ENCODE data around the gene LPP. TPM values are rescaled to one million over a fixed set of nuclear protein-coding genes. Genes with fewer than 3 reads are reported as not detected.

Gene LPP
- total RNA-seq, 1 donor, result 196 TPM

DNA sequence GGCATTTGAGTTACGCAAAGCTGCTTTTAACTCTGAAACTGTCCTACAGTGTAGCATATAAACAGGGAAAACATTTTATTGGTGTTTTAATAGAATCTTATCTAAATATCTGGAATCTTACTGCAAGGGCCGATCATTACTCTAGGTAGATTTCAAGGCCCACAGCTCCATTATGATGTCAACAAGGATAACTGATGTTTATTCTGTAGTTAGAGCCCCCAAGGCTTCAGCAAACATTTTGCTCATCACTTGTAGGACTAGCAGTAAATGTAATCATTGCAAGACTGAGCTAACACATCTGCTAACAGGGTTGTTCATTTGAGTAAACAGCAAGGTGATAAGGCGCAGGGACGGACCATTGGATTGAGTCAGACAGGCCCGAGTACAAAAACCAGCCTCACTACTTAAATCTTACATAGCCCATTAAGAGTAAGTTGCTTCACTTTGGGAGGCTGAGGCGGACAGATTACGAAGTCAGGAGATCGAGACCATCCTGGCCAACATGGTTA, 685.3 kb downstream of the LPP start:
- DNase-seq (ENCODE audit: low read depth), result peak; percentile 97
- no peak for TF ChIP-seq CTCF (IDR thresholded peaks at IDR 0.05; ENCODE audit: insufficient read depth, low read depth, low read length)
- no peak overlapping the region for H3K4me3 ChIP-seq (ENCODE audit: low read depth, low read length)

GRCh38 chr3:188840290-188840689, 686.3 kb downstream of the LPP start:
- no peak for DNase-seq (ENCODE audit: low read depth)
- TF ChIP-seq CTCF (IDR thresholded peaks at IDR 0.05; ENCODE audit: insufficient read depth, low read depth, low read length), result no peak
- H3K4me3 ChIP-seq (ENCODE audit: low read depth, low read length), result no peak overlapping the region

GRCh38 chr3:188841906-188842305, 687.9 kb downstream of the LPP start:
- no peak overlapping the region for H3K4me3 ChIP-seq (ENCODE audit: low read depth, low read length)
- TF ChIP-seq CTCF (IDR thresholded peaks at IDR 0.05; ENCODE audit: insufficient read depth, low read depth, low read length), result no peak
- no peak for DNase-seq (ENCODE audit: low read depth)

GRCh38 chr3:188842639-188843038, 688.7 kb downstream of the LPP start:
- DNase-seq (ENCODE audit: low read depth), result peak; percentile 57
- no peak overlapping the region for H3K4me3 ChIP-seq (ENCODE audit: low read depth, low read length)
- TF ChIP-seq CTCF (IDR thresholded peaks at IDR 0.05; ENCODE audit: insufficient read depth, low read depth, low read length), result no peak

GRCh38 chr3:188844096-188844495, 690.1 kb downstream of the LPP start:
- no peak for TF ChIP-seq CTCF (IDR thresholded peaks at IDR 0.05; ENCODE audit: insufficient read depth, low read depth, low read length)
- no peak overlapping the region for H3K4me3 ChIP-seq (ENCODE audit: low read depth, low read length)
- DNase-seq (ENCODE audit: low read depth), result no peak

DNA sequence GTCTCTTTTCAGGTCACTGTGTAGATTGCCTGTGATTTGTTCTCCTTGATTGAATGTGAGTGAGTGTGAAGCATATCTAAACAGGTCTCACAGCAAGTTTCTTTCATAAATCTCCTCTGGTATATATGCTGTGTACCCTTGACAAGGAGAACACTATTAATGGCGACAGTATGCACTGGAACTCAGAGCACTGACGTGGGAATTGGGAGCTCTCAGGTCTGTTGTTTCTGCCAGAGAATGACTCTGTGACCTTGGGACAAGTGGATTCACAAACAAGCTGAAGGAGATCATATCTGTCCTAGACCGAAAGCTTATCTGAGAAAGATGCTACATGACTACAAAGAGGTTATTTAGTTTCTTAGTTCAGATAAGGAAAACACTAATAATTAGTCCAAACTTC, 691.6 kb downstream of the LPP start:
- DNase-seq (ENCODE audit: low read depth), result no peak
- no peak for TF ChIP-seq CTCF (IDR thresholded peaks at IDR 0.05; ENCODE audit: insufficient read depth, low read depth, low read length)
- no peak overlapping the region for H3K4me3 ChIP-seq (ENCODE audit: low read depth, low read length)

- no peak for DNase-seq (ENCODE audit: low read depth)
- TF ChIP-seq CTCF (IDR thresholded peaks at IDR 0.05; ENCODE audit: insufficient read depth, low read depth, low read length), result no peak
- no peak overlapping the region for H3K4me3 ChIP-seq (ENCODE audit: low read depth, low read length)
These were observed 695.0 kb downstream of the LPP start for GRCh38 chr3:188848947-188849346.
